Middle frontal gyrus (tissue), 1 donor: ENCODE data around the gene THBS1.

Source experiments
- DNase-seq: peaks from one replicate; pipeline ENCODE4 v3.0.0-alpha.2; 2015; ENCODE audit warnings: low spot score; ENCODE audit errors: extremely low spot score

THBS1 gene

DNA sequence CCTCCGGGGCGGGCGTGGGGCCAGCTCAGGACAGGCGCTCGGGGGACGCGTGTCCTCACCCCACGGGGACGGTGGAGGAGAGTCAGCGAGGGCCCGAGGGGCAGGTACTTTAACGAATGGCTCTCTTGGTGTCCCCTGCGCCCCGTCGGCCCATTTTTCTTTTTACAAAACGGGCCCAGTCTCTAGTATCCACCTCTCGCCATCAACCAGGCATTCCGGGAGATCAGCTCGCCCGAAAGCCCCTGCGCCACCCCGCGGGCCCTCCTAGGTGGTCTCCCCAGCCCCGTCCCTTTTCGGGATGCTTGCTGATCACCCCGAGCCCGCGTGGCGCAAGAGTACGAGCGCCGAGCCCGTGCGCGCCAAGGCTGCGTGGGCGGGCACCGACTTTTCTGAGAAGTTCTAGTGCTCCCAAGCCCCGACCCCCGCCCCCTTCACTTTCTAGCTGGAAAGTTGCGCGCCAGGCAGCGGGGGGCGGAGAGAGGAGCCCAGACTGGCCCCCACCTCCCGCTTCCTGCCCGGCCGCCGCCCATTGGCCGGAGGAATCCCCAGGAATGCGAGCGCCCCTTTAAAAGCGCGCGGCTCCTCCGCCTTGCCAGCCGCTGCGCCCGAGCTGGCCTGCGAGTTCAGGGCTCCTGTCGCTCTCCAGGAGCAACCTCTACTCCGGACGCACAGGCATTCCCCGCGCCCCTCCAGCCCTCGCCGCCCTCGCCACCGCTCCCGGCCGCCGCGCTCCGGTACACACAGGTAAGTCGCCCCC, at the start of gene THBS1:
THBS1 (plus strand) TSS at position 595 of the 757 bp plus-strand sequence. CDS start 779 bp downstream, outside the sequence.
- no peak for DNase-seq

DNA sequence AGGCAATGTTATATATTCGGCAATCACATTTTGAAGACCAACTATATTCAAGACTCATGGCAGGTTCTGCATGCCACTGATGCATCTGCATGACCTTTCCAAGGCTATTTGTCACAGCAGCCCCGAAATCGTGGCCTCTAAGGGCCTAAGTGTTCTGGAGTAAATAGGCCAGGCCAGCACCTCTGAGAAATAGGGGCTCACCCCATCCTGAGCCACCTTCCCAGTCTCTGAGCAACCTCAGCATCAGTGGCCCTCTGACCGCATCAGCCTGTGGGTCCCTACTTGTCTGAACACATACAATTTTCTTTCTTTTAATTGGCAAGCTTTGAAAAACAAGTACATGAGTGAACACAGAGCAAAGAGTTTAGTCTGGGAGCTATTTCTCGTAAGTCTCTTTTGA, 45.9 kb upstream of the THBS1 start:
- DNase-seq: no peak

DNA sequence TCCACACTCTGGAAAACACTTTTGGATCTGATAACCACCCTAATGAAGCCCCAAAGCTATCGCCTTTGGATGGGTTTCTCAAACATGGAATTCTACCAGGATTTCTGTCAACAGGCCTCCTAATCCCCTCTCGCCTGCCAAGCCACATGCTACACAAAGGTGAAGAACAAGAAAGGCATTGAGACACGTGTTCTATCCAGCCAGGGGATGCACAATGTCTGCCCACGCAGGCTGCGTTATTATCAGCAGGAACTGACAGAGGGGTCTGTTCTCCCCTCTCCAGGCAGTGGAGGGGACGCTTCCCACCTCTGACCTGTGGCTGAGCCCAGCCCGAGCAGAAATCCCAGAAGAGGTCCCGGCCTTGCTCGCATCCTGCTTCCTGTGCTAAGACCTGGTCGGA, 45.4 kb upstream of the THBS1 start:
- DNase-seq: no peak

DNA sequence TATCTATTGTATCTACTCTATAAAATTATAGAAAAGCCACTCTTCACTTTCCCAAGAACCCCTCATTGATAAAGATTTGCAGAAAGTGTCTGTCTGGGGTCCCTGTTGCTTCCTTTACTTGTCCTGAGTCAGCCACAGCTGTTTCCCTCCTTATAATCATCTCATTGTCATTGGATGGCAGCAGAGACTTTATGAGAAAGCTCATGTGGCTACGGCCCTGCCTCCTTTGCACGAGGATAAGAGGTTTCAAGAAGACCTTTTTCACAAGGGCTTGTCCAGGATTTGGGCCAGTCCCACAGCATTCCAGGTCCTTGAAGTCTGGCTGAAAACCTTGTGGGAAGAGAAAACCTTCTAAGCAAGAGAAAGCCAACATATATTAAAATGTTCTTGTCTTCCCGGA, 41.9 kb upstream of the THBS1 start:
- DNase-seq: no peak

DNA sequence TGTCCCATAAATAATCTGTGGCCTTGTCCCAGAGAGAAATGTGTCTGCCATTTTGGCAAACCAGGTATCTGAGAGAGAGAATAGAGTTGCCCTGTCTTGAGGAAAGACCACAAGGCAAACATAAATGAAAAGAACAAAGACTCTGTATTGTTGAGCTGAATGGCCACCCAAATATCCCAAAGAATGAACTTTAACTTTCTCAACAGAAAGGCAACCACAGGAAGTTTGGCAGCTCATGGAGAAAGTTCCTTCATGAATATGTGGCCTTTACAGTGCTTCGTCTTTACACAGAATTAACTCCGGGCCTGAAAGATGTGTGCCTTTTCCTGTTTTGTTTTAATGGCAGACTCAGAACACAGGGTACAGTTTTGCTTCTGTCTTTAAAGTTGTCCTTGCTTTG, 41.4 kb upstream of the THBS1 start:
- no peak for DNase-seq

DNA sequence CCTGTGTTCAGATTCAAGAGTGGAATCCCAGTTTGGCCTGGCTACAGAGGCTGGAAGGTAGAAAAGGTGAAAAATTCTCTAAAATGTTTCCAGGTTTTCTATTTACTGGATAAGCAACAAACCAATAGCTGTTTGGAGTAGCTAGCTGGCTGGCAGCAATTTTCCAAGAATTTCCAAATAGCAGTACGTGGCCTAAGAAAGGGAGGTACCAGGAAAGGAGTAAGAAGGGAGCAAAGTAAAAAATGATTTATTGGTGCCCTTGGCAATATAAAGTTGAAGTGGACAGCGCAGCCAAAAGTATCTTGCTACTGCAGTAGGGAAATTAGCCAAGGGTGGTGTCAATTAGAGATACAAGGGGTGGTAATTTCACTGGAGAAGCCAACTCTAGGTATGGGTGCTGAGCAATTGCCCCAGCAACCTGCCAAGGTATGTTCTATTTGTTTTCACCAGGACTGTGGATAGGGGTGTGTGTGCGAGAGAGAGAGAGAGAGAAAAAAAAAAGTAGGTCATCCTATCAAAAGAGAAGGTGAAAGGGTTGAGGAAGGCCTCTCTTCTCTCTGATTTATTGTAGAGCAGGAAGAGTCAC, 40.8 kb upstream of the THBS1 start:
- DNase-seq: no peak

DNA sequence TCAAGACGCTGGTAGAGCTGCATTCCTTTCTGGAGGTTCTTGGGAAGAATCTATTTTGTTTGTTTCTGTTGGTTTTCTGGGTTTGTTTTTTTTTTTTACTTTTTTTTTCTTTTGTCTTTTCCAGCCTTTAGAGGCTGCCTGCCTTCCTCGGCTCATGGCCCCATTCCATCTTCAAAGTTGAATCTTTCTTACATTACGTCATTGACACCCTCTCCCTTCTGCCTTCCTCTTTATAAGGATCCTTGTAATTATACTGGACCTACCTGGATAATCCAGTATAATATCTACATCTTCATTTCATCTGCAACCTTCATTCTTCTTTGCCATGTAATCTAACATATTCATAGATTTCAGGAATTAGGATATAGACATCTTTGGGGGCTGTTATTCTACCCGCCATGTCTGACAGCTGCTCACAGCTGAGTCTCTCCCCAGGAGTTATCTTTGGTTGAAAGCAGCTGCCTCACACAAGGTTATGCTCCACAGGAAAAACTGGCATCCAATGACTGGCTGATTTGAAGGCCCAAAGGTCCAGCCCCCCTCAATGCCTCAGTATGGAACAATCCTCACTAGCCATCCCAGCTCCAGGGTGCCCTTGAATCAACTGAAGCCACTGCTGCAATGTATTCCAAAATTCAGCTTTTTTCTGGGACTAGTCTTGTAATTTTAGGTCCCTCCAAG, 38.4 kb upstream of the THBS1 start:
- DNase-seq: no peak

- no peak for DNase-seq
Measured at GRCh38 chr15:39543651-39544050, 37.2 kb upstream of the THBS1 start.

DNA sequence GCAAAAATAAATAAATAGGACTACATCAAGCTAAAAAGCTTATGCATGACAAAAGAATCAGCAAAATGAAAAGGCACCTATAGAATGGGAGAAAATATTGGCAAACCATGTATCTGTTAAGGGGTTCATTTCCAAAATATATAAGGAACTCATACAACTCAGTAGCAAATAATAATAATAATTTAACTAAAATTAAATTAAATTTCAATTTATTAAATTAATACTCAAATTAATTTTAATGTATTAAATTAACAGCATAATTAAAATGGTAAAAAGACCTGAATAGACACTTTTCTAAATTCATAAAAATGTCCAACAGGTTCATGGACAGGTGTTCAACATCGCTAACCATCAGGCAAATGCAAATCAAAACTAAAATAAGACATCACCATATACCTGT, 34.0 kb upstream of the THBS1 start:
- DNase-seq: no peak

- no peak for DNase-seq
Measured at GRCh38 chr15:39548561-39548960, 32.3 kb upstream of the THBS1 start.

DNA sequence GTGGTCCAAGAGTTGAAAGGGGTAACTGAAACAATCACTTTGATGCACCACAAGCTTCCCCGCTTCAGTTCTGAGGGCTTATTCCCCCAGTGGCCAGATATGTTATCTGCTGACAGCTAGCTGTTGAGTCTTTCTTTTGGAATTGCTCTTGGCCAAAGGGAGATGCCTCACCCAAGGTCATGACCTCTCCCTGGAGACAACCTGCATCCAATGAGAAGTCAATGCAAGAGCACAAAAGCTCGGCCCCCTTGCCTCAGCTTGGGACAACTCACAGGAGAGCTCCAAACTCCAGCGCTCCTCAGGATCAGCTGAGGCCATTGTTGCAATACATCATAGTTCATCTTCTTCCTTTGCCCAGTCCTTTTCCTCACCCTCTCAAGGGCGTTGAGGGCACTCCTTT, 31.0 kb upstream of the THBS1 start:
- DNase-seq: no peak

- DNase-seq: no peak
Measured at GRCh38 chr15:39551476-39551875, 29.4 kb upstream of the THBS1 start.

- DNase-seq: no peak
Measured at GRCh38 chr15:39552556-39552955, 28.3 kb upstream of the THBS1 start.

DNA sequence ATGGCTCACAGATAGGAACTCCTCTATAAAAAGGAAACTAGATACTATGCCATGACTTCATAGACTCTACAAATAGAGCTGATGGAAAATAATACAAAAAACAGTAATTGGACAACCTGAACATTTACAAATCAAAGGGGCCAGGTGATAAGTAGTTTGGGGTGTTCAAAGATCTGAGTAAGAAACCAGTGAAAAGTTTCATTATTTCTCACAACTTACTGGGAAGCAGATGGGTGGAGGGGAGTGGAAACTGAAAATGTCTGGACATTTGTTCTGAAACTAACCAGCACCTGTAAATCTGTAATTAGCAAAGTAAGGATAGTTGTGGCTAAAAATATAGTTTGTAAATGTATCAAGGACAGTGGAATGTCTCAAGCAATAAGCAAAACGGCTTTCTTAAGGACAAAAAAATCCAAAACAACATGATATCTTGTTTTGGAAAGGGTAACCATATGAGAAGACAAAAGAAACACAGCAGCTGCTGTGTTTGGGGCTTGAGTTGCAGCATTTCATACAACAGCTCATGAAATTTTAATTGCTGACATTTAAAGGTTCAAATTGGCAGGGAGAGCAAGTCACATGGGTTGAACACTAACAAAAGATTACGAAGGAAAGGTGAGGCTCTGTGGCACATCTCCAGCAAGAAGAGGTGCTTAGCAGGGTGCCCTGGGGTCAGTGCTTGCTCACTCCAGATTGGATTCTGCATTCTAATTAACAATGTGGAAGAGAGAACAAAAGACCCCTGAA, 26.8 kb upstream of the THBS1 start:
- DNase-seq: no peak

- no peak for DNase-seq
Measured at GRCh38 chr15:39554746-39555387, 26.0 kb upstream of the THBS1 start.

GRCh38 chr15:39555885-39556284, 25.0 kb upstream of the THBS1 start:
- DNase-seq: no peak

DNA sequence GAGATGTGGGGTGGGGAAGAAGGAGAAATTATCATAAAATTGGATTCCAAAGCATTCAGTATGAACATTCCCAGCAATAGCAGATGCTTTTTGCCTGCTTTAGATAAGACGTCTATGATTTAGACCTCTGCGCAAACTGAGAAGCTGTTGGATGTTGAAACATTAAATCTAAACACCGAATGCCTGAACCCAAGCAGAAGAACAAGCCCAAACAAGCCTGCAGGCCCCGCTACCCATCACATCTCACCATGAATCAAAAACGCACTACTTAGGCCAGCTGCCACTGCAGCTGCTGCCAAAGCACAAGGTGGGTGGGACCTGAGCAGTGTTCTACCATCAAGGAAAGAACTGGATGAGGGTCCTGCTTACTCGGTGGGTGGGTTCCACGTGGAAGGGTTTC, 24.4 kb upstream of the THBS1 start:
- no peak for DNase-seq

- DNase-seq: no peak
Measured at GRCh38 chr15:39558421-39558820, 22.5 kb upstream of the THBS1 start.

- no peak for DNase-seq
Measured at GRCh38 chr15:39564972-39565665, 15.8 kb upstream of the THBS1 start.

DNA sequence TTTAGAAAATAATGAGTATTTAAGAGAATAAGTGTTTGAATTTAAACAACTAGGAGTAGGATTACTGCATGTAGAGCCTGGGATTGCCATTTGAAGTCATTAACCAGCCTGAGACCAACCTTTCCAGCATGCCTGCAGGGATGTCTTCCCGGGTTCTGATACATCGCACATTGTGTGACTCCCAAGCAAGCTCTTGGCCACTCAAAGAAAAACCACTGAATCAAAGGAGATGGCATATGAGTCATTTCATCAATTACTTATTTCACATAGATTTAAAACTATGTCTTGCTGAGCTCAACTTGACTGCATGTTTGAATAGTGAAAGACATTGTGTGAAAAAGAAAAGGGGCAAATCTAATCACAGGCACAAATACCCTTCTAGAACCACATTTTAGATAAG, 15.0 kb upstream of the THBS1 start:
- no peak for DNase-seq

- no peak for DNase-seq
Measured at GRCh38 chr15:39573287-39573686, 7.6 kb upstream of the THBS1 start.
